Measurements from ENCODE around the gene MGAT4B. TPM values are rescaled to one million over a fixed set of nuclear protein-coding genes. Genes with fewer than 3 reads are reported as not detected.

MGAT4B gene
- total and polyA plus RNA-seq, 2 of the 13 experiments (the other 11 are each of a cell fraction or from before 2014, with no cell fraction given): 93.5 to 130 TPM

DNA sequence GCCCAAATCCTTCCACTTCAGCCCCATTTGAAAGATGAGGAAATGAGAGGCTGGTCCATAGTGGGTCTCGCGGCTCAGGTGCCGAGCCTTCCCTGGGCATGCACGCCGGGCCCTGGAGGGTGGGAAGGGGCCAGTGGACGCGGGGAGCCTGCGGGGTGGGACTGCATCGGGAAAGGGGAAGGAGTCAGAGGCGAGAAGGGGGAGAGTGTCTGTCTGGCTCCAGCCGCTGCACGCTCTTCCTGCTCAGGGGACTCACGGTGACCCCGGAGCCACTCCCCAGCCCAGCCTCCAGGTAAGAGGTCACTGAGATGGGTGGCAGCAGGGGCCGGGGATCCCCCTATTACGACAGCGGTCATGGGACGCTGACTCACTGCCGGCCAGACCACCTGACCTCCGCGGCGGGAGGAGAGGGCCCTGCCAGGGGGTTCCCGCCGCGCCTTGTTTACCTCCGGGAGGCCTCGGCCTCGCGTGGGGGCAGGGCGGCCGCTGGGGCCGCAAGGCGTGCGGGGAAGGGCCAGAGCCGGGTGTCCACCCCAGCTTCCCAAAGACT, 12.2 kb upstream of the MGAT4B start (continued):
- TF ChIP-seq ZNF12 (CRISPR knock-in tag; IDR thresholded peaks at IDR 0.05) (peak; percentile 23; the same call in 1 of the 2 replicates), ZSCAN20 (CRISPR knock-in tag; IDR thresholded peaks at IDR 0.05; ENCODE audit: borderline replicate concordance) (peak; percentile 7; the same call in 1 of the 2 replicates), FOXK1 (CRISPR knock-in tag; IDR thresholded peaks at IDR 0.05; ENCODE audit: borderline replicate concordance, low read depth) (peak; percentile 99), NR1H2 (CRISPR knock-in tag; IDR thresholded peaks at IDR 0.05; ENCODE audit: borderline replicate concordance, low read depth) (no peak), ZSCAN25 (CRISPR knock-in tag; IDR thresholded peaks at IDR 0.05) (peak; percentile 83), AKAP8 (CRISPR knock-in tag; IDR thresholded peaks at IDR 0.05) (peak; percentile 99), NCOA1 (CRISPR knock-in tag; IDR thresholded peaks at IDR 0.05) (no peak), REPIN1 (CRISPR knock-in tag; IDR thresholded peaks at IDR 0.05; ENCODE audit: borderline replicate concordance, low read depth) (peak; percentile 75), ZSCAN12 (CRISPR knock-in tag; IDR thresholded peaks at IDR 0.05) (no peak), CREM (IDR thresholded peaks at IDR 0.05) (peak; percentile 85), CREM (CRISPR knock-in tag; IDR thresholded peaks at IDR 0.05) (no peak), MIER2 (CRISPR knock-in tag; IDR thresholded peaks at IDR 0.05) (no peak), ZC3H4 (CRISPR knock-in tag; IDR thresholded peaks at IDR 0.05; ENCODE audit: borderline replicate concordance) (0 out of 2 replicates have a peak, but pooled peaks have one; percentile 27), HMGA1 (CRISPR knock-in tag; conservative IDR thresholded peaks at IDR 0.05) (no peak), ZNF230 (CRISPR knock-in tag; IDR thresholded peaks at IDR 0.05) (0 out of 2 replicates have a peak, but pooled peaks have one; percentile 29), NFKB2 (CRISPR knock-in tag; IDR thresholded peaks at IDR 0.05; ENCODE audit: borderline replicate concordance) (0 out of 2 replicates have a peak, but pooled peaks have one; percentile 61), HNRNPUL1 (IDR thresholded peaks at IDR 0.05; ENCODE audit: low read depth, low read length) (no peak), HOXA3 (CRISPR knock-in tag; IDR thresholded peaks at IDR 0.05) (peak; percentile 88; the same call in 1 of the 2 replicates), ZNF354B (CRISPR knock-in tag; IDR thresholded peaks at IDR 0.05) (0 out of 2 replicates have a peak, but pooled peaks have one; percentile 51), ZKSCAN8 (CRISPR knock-in tag; IDR thresholded peaks at IDR 0.05; ENCODE audit: borderline replicate concordance) (peak; percentile 60; the same call in 1 of the 2 replicates)
- TF ChIP-seq, protein P1, sequence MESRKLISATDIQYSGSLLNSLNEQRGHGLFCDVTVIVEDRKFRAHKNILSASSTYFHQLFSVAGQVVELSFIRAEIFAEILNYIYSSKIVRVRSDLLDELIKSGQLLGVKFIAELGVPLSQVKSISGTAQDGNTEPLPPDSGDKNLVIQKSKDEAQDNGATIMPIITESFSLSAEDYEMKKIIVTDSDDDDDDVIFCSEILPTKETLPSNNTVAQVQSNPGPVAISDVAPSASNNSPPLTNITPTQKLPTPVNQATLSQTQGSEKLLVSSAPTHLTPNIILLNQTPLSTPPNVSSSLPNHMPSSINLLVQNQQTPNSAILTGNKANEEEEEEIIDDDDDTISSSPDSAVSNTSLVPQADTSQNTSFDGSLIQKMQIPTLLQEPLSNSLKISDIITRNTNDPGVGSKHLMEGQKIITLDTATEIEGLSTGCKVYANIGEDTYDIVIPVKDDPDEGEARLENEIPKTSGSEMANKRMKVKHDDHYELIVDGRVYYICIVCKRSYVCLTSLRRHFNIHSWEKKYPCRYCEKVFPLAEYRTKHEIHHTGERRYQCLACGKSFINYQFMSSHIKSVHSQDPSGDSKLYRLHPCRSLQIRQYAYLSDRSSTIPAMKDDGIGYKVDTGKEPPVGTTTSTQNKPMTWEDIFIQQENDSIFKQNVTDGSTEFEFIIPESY (CRISPR knock-in tag; IDR thresholded peaks at IDR 0.05): peak; percentile 44; the same call in 1 of the 2 replicates
- TF ChIP-seq, protein P2, sequence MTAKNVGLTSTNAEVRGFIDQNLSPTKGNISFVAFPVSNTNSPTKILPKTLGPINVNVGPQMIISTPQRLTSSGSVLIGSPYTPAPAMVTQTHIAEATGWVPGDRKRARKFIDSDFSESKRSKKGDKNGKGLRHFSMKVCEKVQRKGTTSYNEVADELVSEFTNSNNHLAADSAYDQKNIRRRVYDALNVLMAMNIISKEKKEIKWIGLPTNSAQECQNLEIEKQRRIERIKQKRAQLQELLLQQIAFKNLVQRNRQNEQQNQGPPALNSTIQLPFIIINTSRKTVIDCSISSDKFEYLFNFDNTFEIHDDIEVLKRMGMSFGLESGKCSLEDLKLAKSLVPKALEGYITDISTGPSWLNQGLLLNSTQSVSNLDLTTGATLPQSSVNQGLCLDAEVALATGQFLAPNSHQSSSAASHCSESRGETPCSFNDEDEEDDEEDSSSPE (CRISPR knock-in tag; IDR thresholded peaks at IDR 0.05): peak; percentile 93

All from HepG2 (cell line).